GM10266 (cell line): ENCODE measurements around the gene ABTB1.

ENCODE experiments used
- DNase-seq: peaks from one replicate; pipeline ENCODE4 v3.0.0; 2012; ENCODE audit errors: extremely low spot score
- CTCF ChIP-seq: IDR thresholded peaks from 2 replicates; pipeline ENCODE4 v1.5.1; 2012; ENCODE audit warnings: mild to moderate bottlenecking, low read depth; ENCODE audit not compliant: control insufficient read depth, insufficient read depth; ENCODE audit errors: missing control alignments

ABTB1 gene

GRCh38 chr3:127717357-127718244 is 44.8 kb downstream of the ABTB1 start:
- no peak for TF ChIP-seq CTCF
- DNase-seq = no peak

- DNase-seq = no peak
- no peak for TF ChIP-seq CTCF
These were observed 45.6 kb downstream of the ABTB1 start for GRCh38 chr3:127718245-127718915.

- no peak for DNase-seq
- TF ChIP-seq CTCF = no peak
These were observed 46.2 kb downstream of the ABTB1 start for GRCh38 chr3:127718916-127719290.

- TF ChIP-seq CTCF = no peak
- DNase-seq = no peak
These were observed 46.6 kb downstream of the ABTB1 start for GRCh38 chr3:127719369-127719768.

- no peak for TF ChIP-seq CTCF
These were observed 47.5 kb downstream of the ABTB1 start for GRCh38 chr3:127720161-127720823.

GRCh38 chr3:127720985-127721935 is 48.5 kb downstream of the ABTB1 start:
- DNase-seq = no peak
- no peak for TF ChIP-seq CTCF

More at GRCh38 chr3:127720161-127720823, 47.5 kb downstream of the ABTB1 start:
- DNase-seq = no peak
